CD4-positive, alpha-beta T cell (primary cell): Measurements from ENCODE around the gene ASIC3. TPM values are rescaled to one million over a fixed set of nuclear protein-coding genes. Genes with fewer than 3 reads are reported as not detected.
A peak's percentile ranks its signal among the peaks of the same experiment; 100 is the strongest.

Source experiments
- ATAC-seq: fragments of 200-7000 bp; cut with Tn5 transposase; one replicate; pipeline ENCODE4 v1.10.0; 2022; ENCODE audit warnings: mild to moderate bottlenecking; ENCODE audit not compliant: poor library complexity
- CTCF ChIA-PET: fragments of 350-600 bp; sonication (Branson Sonifier 250); formaldehyde crosslinking; loops from one replicate; lab custom pipeline; 2021; ENCODE audit warnings: antibody characterized with exemption, inconsistent platforms; lab: Charles Lee
- POLR2A ChIA-PET: fragments of 350-600 bp; sonication (Branson Sonifier 250); formaldehyde crosslinking; loops from one replicate; lab custom pipeline; 2021; ENCODE audit warnings: antibody characterized with exemption, inconsistent platforms; lab: Charles Lee
- DNase-seq, 14 experiments: peaks; one replicate each; pipeline ENCODE4 v3.0.0-alpha.2; 2013 to 2020; ENCODE audit warnings: mixed read lengths in 2 of 14
- H3K27ac ChIP-seq, 2 donors: one replicate each; pipeline versions ENCODE4 v1.5.1 to v1.7.0; 2013; ENCODE audit warnings: low read length in 2 of 2, low read depth in 1 of 2, mild to moderate bottlenecking in 1 of 2
- H3K27me3 ChIP-seq, 2 experiments: 1 replicate in 1 of 2; 2 replicates in 1 of 2; pipeline versions ENCODE4 v1.6.1 to v1.7.0; 2013; ENCODE audit warnings: low read length in 2 of 2, control low read depth in 1 of 2, mild to moderate bottlenecking in 1 of 2, moderate library complexity in 1 of 2; ENCODE audit not compliant: insufficient read depth in 2 of 2, control insufficient read depth in 1 of 2
- H3K36me3 ChIP-seq: one replicate; pipeline ENCODE4 v1.6.1; 2013; ENCODE audit warnings: low read length, control low read depth; ENCODE audit not compliant: insufficient read depth
- H3K4me1 ChIP-seq: one replicate; pipeline ENCODE4 v1.6.1; 2013; ENCODE audit warnings: low read length, control low read depth; ENCODE audit not compliant: insufficient read depth
- H3K4me3 ChIP-seq: one replicate; pipeline ENCODE4 v1.5.1; 2013; ENCODE audit warnings: mild to moderate bottlenecking, low read length, moderate library complexity
- H3K9me3 ChIP-seq, 2 experiments: 1 replicate in 1 of 2; 2 replicates in 1 of 2; pipeline versions ENCODE4 v1.6.1 to v1.7.0; 2013; ENCODE audit warnings: low read length in 2 of 2, mild to moderate bottlenecking in 2 of 2, control low read depth in 1 of 2, moderate library complexity in 1 of 2; ENCODE audit not compliant: control insufficient read depth in 1 of 2, insufficient read depth in 1 of 2
- H3K27ac Mint-ChIP-seq: one replicate; pipeline ENCODE4 v1.8.0; 2020; ENCODE audit warnings: mixed read lengths
- H3K27me3 Mint-ChIP-seq: one replicate; pipeline ENCODE4 v1.8.0; 2021; ENCODE audit warnings: mixed read lengths
- H3K36me3 Mint-ChIP-seq: one replicate; pipeline ENCODE4 v1.8.0; 2021; ENCODE audit warnings: low read depth, mixed read lengths
- H3K4me1 Mint-ChIP-seq: one replicate; pipeline ENCODE4 v1.8.0; 2021; ENCODE audit warnings: low read depth, mixed read lengths
- H3K4me3 Mint-ChIP-seq: one replicate; pipeline ENCODE4 v1.8.0; 2020; ENCODE audit warnings: mild to moderate bottlenecking, mixed read lengths
- H3K9me3 Mint-ChIP-seq: one replicate; pipeline ENCODE4 v1.8.0; 2020; ENCODE audit warnings: mixed read lengths
- CTCF ChIP-seq: fragments of 200-600 bp; IDR thresholded peaks from one replicate; pipeline ENCODE4 v1.8.0; 2022; ENCODE audit warnings: antibody characterized with exemption, mild to moderate bottlenecking
- intact Hi-C, 2 experiments: fragments of 100-400 bp; cut with DNase I in 1 of 2; cut with micrococcal nuclease in 1 of 2; formaldehyde crosslinking; loops; one replicate each; pipeline versions ENCODE4 v1.15.1 to v1.9.0; 2023 to 2025; cut with DNase I, micrococcal nuclease
- total RNA-seq, 174 experiments: library from RNA in 2 of 174; stranded (reverse) in 2 of 174; gene quantifications; one replicate each; pipeline ENCODE4 v1.2.3 and lab custom pipeline; 2021 to 2026

Gene ASIC3
- total RNA-seq, 2 experiments from 2014 or later: 13.8 to 15.2 TPM

DNA sequence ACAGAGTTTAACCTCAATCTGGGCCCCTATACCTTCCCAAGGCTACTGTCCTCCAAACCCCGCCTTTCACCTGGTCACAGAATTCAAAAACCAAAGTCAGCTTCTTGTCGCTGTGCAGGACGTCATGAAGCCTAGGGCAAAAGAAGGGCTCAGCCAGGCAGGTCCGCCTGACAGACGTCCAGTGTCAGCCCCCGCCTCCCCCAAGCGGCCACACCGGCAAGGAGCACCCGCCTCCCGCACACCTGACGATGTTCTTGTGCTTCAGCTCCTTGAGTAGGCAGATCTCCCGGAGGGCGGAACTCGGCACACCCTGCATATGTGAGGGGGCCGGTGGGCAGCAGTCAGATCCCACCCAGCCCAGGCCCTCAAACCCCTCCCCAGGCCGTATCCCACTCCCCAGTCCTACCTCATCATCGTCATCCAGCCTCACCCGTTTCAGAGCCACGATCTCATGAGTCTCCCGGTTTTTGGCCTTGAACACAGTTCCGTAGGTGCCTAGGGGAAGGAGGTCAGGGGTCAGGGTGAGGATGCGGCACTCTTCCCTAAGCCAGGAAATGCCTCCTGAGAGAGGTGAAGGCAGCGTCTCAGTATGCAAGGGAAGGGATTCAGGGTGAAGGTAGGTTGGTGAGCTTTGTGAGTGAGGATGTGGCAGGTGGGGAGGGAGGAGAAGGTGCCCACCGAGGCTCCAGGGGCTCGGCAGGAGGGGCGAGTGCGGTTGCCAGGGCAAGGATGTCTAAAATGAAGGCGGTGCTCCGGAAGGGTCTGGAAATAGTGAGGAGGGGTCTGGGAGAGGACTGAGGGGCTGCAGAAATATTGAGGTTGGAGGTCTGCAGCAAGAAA, 8.6 kb downstream of the ASIC3 start:
- DNase-seq (peak in 1 of 14 experiments; percentile 44), ATAC-seq (no peak)
- Mint-ChIP-seq H3K4me3 (peak overlapping the region; percentile 96), H3K4me1 (peaks cover 48% of the 10 kb centered on the region), H3K36me3 (peaks cover 5% of the 10 kb centered on the region), H3K9me3 (no peaks in the 10 kb centered on the region), H3K27me3 (no peaks in the 10 kb centered on the region), H3K27ac (no peak overlapping the region)
- no peak for TF ChIP-seq CTCF
- intact Hi-C loops: loop anchor here (1.0 to 10.0 kb wide), 4 partner anchors 28 to 1342 kb away; partner anchors contain the start of gene ZNF467 (in 1 of the 2)
- H3K4me3 ChIP-seq: peak overlapping the region; percentile 89
- POLR2A ChIA-PET: interaction anchor here (1.5 to 2.8 kb wide), 4 partner anchors 24 to 43 kb away, joined by 5 to 17 read pairs (median 13); partner anchors contain the start of genes ABCB8, FASTK and TMUB1
- H3K27me3 ChIP-seq: no peaks in the 10 kb centered on the region
- H3K9me3 ChIP-seq: no peaks in the 10 kb centered on the region
- peaks cover 4% of the 10 kb centered on the region for H3K36me3 ChIP-seq
- CTCF ChIA-PET: no interaction called here
- peaks cover 56% of the 10 kb centered on the region for H3K4me1 ChIP-seq
- no peak overlapping the region for H3K27ac ChIP-seq

DNA sequence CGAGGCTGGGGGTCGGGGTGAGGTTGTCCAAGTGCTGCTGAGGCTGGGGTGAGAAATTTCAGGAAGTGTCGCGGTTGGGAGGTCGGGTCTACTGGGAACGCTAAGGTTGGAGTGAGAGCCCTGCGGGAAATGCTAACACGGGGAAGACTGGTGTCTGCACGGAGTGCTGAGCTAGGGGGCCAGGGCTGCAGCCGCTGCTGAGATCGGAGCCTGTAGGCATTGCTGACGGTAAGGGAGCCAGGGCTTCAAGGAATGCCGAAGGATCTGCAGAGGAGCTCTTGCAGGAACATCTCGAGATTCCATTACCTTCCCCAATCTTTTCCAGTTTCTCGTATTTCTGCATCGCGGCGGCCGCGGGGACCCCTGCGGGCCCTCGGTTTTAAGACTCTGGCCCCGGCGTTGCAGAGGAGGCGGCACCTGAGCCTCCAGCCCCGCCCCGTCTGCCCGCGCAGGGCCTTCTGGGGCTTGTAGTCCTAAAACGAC, 9.2 kb downstream of the ASIC3 start, which contains the start of gene CDK5:
TSS of gene CDK5 (minus strand) at position 392 of the 483 bp plus-strand sequence. CDS start at position 343, 49 bp downstream.
- Mint-ChIP-seq H3K27me3 (no peaks in the 10 kb centered on the region), H3K27ac (peak within 1 kb of the TSS; percentile 91), H3K4me1 (peaks cover 47% of the 10 kb centered on the region), H3K36me3 (peaks cover 5% of the 10 kb centered on the region), H3K4me3 (peak within 1 kb of the TSS; percentile 96), H3K9me3 (no peaks in the 10 kb centered on the region)
- intact Hi-C loops: loop anchor here (1.0 to 10.0 kb wide), 4 partner anchors 28 to 1343 kb away; partner anchors contain the start of gene ZNF467 (in 1 of the 2)
- Histone ChIP-seq H3K4me1 (peaks cover 53% of the 10 kb centered on the region), H3K36me3 (peaks cover 7% of the 10 kb centered on the region), H3K27ac (peak within 1 kb of the TSS; percentile 69 to 71), H3K4me3 (peak within 1 kb of the TSS; percentile 89), H3K9me3 (no peaks in the 10 kb centered on the region), H3K27me3 (no peaks in the 10 kb centered on the region)
- ChIA-PET POLR2A (interaction anchor here (1.1 to 2.8 kb wide), 5 partner anchors 23 to 44 kb away, joined by 3 to 17 read pairs (median 11); partner anchors contain the start of genes ABCB8, FASTK and TMUB1), CTCF (no interaction called here)
- peak; percentile 3 for ATAC-seq
- TF ChIP-seq CTCF: no peak
- peak in 1 of 14 experiments; percentile 9 for DNase-seq
